MM.1S (cell line): ENCODE measurements around the gene PDGFRB.

Experiments
- DNase-seq: peaks from one replicate; pipeline ENCODE4 v3.0.0-alpha.2; 2015
- H2AFZ ChIP-seq: fragments of 300-600 bp; sonication (generic); 2 replicates; pipeline ENCODE4 v1.6.0; 2016; ENCODE audit warnings: antibody characterized with exemption, low read length
- H3F3A ChIP-seq: fragments of 300-600 bp; sonication (generic); 2 replicates; pipeline ENCODE4 v1.6.1; 2016; ENCODE audit warnings: mild to moderate bottlenecking, antibody characterized with exemption, low read length, moderate library complexity, mixed read lengths; ENCODE audit not compliant: insufficient read depth
- H3K27ac ChIP-seq: fragments of 300-600 bp; sonication (generic); 2 replicates; pipeline ENCODE4 v1.5.1; 2016; ENCODE audit warnings: mild to moderate bottlenecking, low read length
- H3K27me3 ChIP-seq: fragments of 300-600 bp; sonication (generic); replicated peaks from 2 replicates; pipeline ENCODE4 v1.6.0; 2016; ENCODE audit warnings: low read length; ENCODE audit not compliant: insufficient read depth
- H3K36me3 ChIP-seq: fragments of 300-600 bp; sonication (generic); replicated peaks from 2 replicates; pipeline ENCODE4 v1.6.1; 2016; ENCODE audit warnings: mild to moderate bottlenecking, low read length, mixed read lengths; ENCODE audit not compliant: insufficient read depth
- H3K4me1 ChIP-seq: fragments of 300-600 bp; sonication (generic); 2 replicates; pipeline ENCODE4 v1.6.1; 2016; ENCODE audit warnings: low read length, mixed read lengths
- H3K4me2 ChIP-seq: fragments of 300-600 bp; sonication (generic); 2 replicates; pipeline ENCODE4 v1.6.0; 2016; ENCODE audit warnings: low read depth, low read length
- H3K4me3 ChIP-seq: fragments of 300-600 bp; sonication (generic); 2 replicates; pipeline ENCODE4 v1.5.1; 2016; ENCODE audit warnings: low read length, mixed read lengths
- H3K79me2 ChIP-seq: fragments of 300-600 bp; sonication (generic); 2 replicates; pipeline ENCODE4 v1.6.1; 2016; ENCODE audit warnings: mixed run types, low read length, mixed read lengths
- H3K9ac ChIP-seq: fragments of 300-600 bp; sonication (generic); 2 replicates; pipeline ENCODE4 v1.6.1; 2016; ENCODE audit warnings: low read length, mixed read lengths
- H3K9me2 ChIP-seq: fragments of 300-600 bp; sonication (generic); replicated peaks from 2 replicates; pipeline ENCODE4 v1.6.1; 2016; ENCODE audit warnings: mild to moderate bottlenecking, low read length, mixed read lengths; ENCODE audit not compliant: insufficient read depth
- H3K9me3 ChIP-seq: fragments of 300-600 bp; sonication (generic); replicated peaks from 2 replicates; pipeline ENCODE4 v1.6.1; 2016; ENCODE audit warnings: mild to moderate bottlenecking, low read length, mixed read lengths; ENCODE audit not compliant: insufficient read depth
- H4K20me1 ChIP-seq: fragments of 300-600 bp; sonication (generic); 2 replicates; pipeline ENCODE4 v1.6.1; 2016; ENCODE audit warnings: mild to moderate bottlenecking, low read length, moderate library complexity, mixed read lengths; ENCODE audit not compliant: insufficient read depth
- EZH2 ChIP-seq: fragments of 300-600 bp; sonication (generic); optimal IDR thresholded peaks from 2 replicates; pipeline ENCODE3; 2017; ENCODE audit warnings: low read depth, mild to moderate bottlenecking, antibody characterized with exemption, low read length, mixed read lengths
- EZH2phosphoT487 ChIP-seq: fragments of 300-600 bp; sonication (generic); IDR thresholded peaks from 2 replicates; pipeline ENCODE4 v1.6.1; 2018; ENCODE audit warnings: antibody characterized with exemption, low read length
- TF ChIP-seq, protein P1 (sequence below): fragments of 300-600 bp; sonication (generic); IDR thresholded peaks from 2 replicates; pipeline ENCODE4 v1.5.1; 2016; ENCODE audit warnings: antibody characterized with exemption, low read length, mixed read lengths

PDGFRB gene

GRCh38 chr5:150068961-150069645 lies 86.5 kb downstream of the PDGFRB start:
- Histone ChIP-seq H3K9ac (no peak overlapping the region), H3K4me1 (peaks cover 3% of the 10 kb centered on the region; the same call in 1 of the 2 replicates), H2AFZ (no peak overlapping the region), H4K20me1 (no peaks in the 10 kb centered on the region), H3K79me2 (no peaks in the 10 kb centered on the region), H3F3A (no peaks in the 10 kb centered on the region), H3K9me3 (no peaks in the 10 kb centered on the region), H3K36me3 (no peaks in the 10 kb centered on the region), H3K4me2 (no peak overlapping the region), H3K4me3 (no peak overlapping the region), H3K9me2 (no peaks in the 10 kb centered on the region), H3K27me3 (no peaks in the 10 kb centered on the region; the same call in 1 of the 2 replicates), H3K27ac (no peak overlapping the region)
- no peak for DNase-seq
- TF ChIP-seq EZH2phosphoT487 (no peak), EZH2 (no peak)
- TF ChIP-seq, protein P1, sequence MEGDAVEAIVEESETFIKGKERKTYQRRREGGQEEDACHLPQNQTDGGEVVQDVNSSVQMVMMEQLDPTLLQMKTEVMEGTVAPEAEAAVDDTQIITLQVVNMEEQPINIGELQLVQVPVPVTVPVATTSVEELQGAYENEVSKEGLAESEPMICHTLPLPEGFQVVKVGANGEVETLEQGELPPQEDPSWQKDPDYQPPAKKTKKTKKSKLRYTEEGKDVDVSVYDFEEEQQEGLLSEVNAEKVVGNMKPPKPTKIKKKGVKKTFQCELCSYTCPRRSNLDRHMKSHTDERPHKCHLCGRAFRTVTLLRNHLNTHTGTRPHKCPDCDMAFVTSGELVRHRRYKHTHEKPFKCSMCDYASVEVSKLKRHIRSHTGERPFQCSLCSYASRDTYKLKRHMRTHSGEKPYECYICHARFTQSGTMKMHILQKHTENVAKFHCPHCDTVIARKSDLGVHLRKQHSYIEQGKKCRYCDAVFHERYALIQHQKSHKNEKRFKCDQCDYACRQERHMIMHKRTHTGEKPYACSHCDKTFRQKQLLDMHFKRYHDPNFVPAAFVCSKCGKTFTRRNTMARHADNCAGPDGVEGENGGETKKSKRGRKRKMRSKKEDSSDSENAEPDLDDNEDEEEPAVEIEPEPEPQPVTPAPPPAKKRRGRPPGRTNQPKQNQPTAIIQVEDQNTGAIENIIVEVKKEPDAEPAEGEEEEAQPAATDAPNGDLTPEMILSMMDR: no peak

DNA sequence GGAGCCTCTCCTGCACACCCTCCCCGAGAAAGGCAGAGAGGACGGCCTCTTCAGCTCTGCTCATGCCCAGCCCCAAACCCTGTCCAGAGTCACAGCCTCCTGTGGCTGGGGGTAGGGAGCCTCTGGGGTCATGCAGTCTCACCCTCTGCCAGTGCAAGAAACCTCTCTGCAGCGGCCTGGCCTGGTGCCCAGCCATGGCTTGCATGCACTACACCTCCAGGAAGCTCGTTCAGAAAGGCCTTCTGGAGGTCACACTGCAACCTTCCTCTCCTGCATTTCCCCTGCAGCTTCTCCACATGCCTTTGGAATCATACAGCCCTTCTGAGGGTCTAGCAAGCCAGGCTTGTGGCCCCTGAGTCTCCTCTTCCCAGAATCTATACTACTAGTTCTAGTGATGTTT lies 87.2 kb downstream of the PDGFRB start:
- Histone ChIP-seq H3K4me2 (no peak overlapping the region), H3K4me3 (no peak overlapping the region)
- DNase-seq: no peak

DNA sequence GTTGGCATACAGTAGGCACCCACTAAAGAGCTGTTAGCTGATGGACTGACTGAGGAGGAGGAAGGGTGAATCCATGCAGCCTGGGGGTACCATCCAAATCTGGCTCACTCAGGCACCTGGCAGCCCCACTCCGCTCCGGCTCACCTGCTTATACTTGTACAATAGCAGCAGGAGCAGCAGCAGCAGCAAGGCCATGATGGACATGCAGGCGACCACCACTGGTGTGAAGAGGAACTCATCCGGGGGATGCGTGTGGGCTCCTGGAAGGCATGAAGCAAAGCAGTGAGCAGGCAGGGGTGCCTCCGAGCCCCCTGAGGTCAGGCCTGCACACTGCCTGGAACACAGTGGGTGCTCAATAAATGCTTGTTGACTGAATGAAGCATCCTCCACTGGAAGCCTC lies 87.6 kb downstream of the PDGFRB start:
- TF ChIP-seq EZH2phosphoT487: no peak
- TF ChIP-seq, protein P1: no peak
- TF ChIP-seq EZH2: no peak
- no peaks in the 10 kb centered on the region for H3K9me3 ChIP-seq
- DNase-seq: no peak
- no peaks in the 10 kb centered on the region for H4K20me1 ChIP-seq
- H2AFZ ChIP-seq: no peak overlapping the region
- no peak overlapping the region for H3K27ac ChIP-seq
- H3K9me2 ChIP-seq: no peaks in the 10 kb centered on the region
- no peaks in the 10 kb centered on the region for H3K36me3 ChIP-seq
- H3K79me2 ChIP-seq: no peaks in the 10 kb centered on the region
- H3K4me3 ChIP-seq: no peak overlapping the region
- no peaks in the 10 kb centered on the region for H3F3A ChIP-seq
- no peak overlapping the region for H3K9ac ChIP-seq
- H3K4me2 ChIP-seq: no peak overlapping the region
- H3K4me1 ChIP-seq: peaks cover 3% of the 10 kb centered on the region; the same call in 1 of the 2 replicates
- no peaks in the 10 kb centered on the region; the same call in 1 of the 2 replicates for H3K27me3 ChIP-seq

More for the DNA sequence above, 87.2 kb downstream of the PDGFRB start:
- Histone ChIP-seq H3K9me3 (no peaks in the 10 kb centered on the region), H3K36me3 (no peaks in the 10 kb centered on the region), H3K4me1 (peaks cover 3% of the 10 kb centered on the region; the same call in 1 of the 2 replicates), H3K27me3 (no peaks in the 10 kb centered on the region; the same call in 1 of the 2 replicates), H3F3A (no peaks in the 10 kb centered on the region), H3K79me2 (no peaks in the 10 kb centered on the region), H3K9me2 (no peaks in the 10 kb centered on the region), H3K27ac (no peak overlapping the region), H4K20me1 (no peaks in the 10 kb centered on the region), H2AFZ (no peak overlapping the region), H3K9ac (no peak overlapping the region)
- TF ChIP-seq, protein P1: no peak
- TF ChIP-seq EZH2phosphoT487 (no peak), EZH2 (no peak)
